ENCODE data around the gene PRDM12.
A peak's percentile ranks its signal among the peaks of the same experiment; 100 is the strongest.

PRDM12 gene

DNA sequence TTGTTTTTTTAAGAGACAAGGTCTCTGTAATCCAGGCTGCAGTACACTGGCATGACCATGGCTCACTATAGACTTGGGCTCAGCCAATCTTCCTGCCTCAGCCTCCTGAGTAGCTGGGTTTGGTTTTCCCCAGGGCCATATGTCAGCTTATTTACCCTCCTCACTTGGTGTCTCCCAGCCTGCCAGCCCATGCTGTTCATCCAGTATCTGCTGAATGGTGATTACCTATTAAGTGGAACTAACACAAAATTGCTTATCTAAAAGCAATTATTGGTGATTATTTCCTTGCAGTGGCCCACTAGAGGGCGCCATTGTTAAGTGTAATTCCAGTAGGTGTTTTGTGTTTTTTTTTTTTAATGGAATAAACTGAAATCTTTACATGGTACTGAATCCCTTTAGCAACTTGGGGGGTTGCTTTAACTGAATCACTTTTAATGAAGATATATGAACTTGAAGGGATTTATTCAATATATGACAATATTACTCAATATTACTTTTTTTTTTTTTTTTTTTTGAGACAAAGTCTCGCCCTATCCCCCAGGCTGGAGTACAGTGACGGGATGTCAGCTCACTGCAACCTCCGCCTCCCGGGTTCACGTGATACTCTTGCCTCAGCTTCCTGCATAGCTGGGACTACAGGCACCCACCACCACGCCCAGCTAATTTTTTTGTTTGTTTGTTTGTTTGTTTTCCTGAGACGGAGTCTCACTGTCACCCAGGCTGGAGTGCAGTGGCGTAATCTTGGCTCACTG lies 43.0 kb downstream of the PRDM12 start:
- H3K27ac ChIP-seq = no peak overlapping the region
- TF ChIP-seq, protein P1, sequence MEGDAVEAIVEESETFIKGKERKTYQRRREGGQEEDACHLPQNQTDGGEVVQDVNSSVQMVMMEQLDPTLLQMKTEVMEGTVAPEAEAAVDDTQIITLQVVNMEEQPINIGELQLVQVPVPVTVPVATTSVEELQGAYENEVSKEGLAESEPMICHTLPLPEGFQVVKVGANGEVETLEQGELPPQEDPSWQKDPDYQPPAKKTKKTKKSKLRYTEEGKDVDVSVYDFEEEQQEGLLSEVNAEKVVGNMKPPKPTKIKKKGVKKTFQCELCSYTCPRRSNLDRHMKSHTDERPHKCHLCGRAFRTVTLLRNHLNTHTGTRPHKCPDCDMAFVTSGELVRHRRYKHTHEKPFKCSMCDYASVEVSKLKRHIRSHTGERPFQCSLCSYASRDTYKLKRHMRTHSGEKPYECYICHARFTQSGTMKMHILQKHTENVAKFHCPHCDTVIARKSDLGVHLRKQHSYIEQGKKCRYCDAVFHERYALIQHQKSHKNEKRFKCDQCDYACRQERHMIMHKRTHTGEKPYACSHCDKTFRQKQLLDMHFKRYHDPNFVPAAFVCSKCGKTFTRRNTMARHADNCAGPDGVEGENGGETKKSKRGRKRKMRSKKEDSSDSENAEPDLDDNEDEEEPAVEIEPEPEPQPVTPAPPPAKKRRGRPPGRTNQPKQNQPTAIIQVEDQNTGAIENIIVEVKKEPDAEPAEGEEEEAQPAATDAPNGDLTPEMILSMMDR (conservative IDR thresholded peaks at IDR 0.05) = peak; percentile 92
- TF ChIP-seq ZFX (IDR thresholded peaks at IDR 0.05) = no peak

DNA sequence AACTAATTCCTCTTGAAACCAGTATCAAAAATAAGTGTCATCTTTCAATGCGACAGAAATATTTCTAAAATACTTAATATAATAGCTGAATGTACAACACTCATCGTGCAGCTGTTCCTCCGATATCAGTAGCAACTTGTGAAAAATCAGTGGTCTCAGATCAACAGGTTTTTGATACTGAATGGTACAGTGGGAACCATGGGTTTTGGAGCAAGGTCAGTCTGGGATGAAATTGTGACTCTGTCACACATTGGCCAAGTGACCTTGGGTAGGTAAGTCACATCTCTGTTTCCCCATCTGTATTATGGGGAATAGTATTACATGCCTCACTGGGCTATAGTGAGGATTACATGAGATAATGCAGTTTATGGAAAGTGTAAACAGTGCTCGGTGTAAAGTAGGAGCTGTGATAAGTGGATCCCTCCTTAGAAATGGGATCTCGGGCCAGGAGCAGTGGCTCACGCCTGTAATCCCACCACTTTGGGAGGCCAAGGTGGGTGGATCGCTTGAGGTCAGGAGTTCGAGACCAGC lies 46.5 kb downstream of the PRDM12 start:
- no peak overlapping the region for H3K27ac ChIP-seq
- no peak for TF ChIP-seq ZFX (IDR thresholded peaks at IDR 0.05)
- TF ChIP-seq, protein P1 (conservative IDR thresholded peaks at IDR 0.05) = no peak

DNA sequence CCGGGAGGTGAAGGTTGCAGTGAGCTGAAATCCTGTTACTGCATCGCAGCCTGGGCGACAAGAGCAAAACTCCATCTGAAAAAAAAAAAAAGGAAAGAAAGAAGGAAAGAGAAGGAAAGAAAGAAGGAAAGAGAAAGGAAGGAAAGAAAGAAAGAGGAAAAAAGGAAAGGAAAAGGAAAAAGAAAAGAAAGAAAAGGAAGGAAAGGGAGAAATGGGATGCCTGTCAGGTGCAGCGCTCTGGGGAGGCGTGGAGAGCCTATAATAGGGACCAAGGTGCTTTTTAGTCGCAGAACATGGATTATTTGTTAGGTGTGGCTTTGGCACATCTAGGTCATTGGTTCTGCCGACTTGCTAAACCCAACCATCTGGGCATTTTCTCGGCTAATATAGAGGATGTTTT lies 47.1 kb downstream of the PRDM12 start:
- TF ChIP-seq, protein P1 (conservative IDR thresholded peaks at IDR 0.05) = no peak
- TF ChIP-seq ZFX (IDR thresholded peaks at IDR 0.05) = no peak
- H3K27ac ChIP-seq = no peak overlapping the region

DNA sequence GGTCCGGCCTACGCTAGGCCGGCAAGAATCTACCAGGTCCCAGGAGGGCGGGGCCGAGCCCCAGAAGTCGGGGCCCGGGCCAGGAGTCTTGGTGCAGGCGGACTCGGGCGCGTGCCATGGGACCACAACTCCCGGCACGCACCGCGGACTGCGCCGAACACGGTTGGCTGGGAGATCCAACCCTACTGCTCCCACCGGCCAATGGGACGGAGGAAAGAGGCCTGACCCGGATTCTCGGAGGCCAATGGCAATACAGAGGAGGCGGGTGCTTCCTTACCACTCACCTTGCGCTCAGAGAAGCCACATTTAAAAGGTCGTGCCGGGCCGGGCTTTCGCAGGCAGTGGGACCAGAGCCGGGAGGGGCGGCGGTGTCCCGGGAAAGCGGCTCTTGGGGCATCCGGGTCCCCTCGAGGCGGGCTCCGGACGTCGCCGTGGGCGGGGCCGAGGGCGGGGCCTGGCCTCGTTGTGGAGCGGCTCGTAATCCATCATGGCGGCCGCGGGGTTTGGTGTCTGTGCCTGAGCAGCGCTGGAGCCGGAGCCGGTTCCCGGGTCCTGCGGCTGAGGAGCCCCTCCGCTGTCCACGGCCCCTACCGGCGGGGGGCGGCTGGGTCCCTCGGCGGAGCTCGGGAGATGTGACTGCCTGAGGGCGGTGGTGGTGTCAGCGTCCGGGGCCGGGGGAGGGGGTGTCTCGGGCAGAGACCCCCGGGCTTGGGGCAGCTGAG lies 48.3 kb downstream of the PRDM12 start:
- TF ChIP-seq, protein P1 (conservative IDR thresholded peaks at IDR 0.05) = no peak
- no peak for TF ChIP-seq ZFX (IDR thresholded peaks at IDR 0.05)
- peak overlapping the region; percentile 96 for H3K27ac ChIP-seq

DNA sequence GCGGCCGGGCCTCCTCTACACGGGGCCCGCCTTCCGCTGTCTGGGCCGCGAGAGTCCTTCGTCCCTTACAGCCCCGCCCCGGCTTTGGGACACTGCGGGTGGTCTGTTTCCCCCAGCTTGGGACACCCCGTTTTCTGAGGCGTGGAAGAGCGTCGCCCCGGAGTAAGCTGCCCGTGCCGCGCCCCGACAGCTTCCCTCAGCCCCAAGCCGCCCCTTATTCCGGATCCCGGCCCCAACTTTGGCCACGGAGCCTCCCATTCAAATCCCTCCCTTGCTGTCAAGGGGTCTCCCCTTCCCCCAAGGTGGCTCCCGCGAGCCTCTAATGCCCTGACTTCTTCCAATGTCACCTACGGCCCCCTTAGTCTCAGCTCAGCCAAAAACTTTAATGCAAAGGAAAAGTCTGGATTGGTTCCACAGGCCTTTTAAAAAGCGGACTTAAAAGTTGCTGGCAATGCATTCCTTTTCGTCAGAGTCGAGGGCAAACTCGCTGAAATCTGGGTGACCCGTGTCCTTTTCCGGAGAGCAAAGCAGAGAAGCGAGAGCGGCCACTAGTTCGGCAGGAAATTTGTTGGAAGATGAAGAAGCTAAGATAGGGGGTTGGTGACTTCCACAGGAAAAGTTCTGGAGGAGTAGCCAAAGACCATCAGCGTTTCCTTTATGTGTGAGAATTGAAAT lies 49.0 kb downstream of the PRDM12 start:
- TF ChIP-seq ZFX (IDR thresholded peaks at IDR 0.05) = no peak
- TF ChIP-seq, protein P1 (conservative IDR thresholded peaks at IDR 0.05) = no peak
- peak overlapping the region; percentile 96 for H3K27ac ChIP-seq

DNA sequence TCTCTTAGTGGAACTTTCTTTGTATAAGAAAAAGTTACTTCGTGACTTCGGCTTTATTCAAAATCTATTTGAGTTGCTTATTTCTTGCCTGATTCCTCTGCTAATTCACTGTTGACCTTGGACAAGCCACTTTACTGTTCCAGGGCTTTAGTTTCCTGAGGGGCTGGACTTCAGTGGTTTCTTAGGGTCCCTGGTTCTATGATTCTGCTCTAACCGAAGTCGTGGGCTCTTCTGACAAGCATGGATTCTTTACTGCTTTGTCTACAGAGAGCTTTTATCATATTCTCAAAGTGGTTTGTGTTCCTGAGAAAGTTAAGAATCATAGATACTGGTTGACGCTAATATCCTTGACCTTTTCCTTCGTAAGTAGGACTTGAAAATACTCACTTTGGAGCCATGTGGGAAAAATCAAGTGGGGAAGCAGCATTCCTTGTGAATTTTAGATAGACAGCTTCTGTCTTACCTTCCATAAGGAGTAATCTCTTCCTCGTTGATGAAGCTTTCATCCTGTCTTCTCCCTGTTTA lies 50.3 kb downstream of the PRDM12 start:
- H3K27ac ChIP-seq = no peak overlapping the region
- TF ChIP-seq, protein P1 (conservative IDR thresholded peaks at IDR 0.05) = no peak
- no peak for TF ChIP-seq ZFX (IDR thresholded peaks at IDR 0.05)
